Small intestine (tissue), 7 donors: ENCODE data around the gene RGS13. TPM values are rescaled to one million over a fixed set of nuclear protein-coding genes. Genes with fewer than 3 reads are reported as not detected.

Source experiments
- DNase-seq, 2 donors: peaks; one replicate each; pipeline versions ENCODE4 v3.0.0 to v3.0.0-alpha.2; 2013
- FAIRE-seq: peaks from 2 replicates; lab custom pipeline; 2012; peaks lifted over from hg19 to GRCh38; lab: Jason Lieb, UNC
- H3K27ac ChIP-seq, 3 donors: one replicate each; pipeline ENCODE4 v1.5.1; 2013; ENCODE audit warnings: low read length in 2 of 3, mild to moderate bottlenecking in 2 of 3, control low read depth in 1 of 3, inconsistent platforms in 1 of 3, low read depth in 1 of 3, moderate library complexity in 1 of 3
- H3K27me3 ChIP-seq, 3 donors: one replicate each; pipeline ENCODE4 v1.6.1; 2013; ENCODE audit warnings: low read length in 3 of 3, inconsistent platforms in 1 of 3; ENCODE audit not compliant: control insufficient read depth in 3 of 3, insufficient read depth in 3 of 3
- H3K36me3 ChIP-seq, 3 donors: one replicate each; pipeline ENCODE4 v1.6.1; 2013; ENCODE audit warnings: low read length in 3 of 3, inconsistent platforms in 1 of 3, low read depth in 1 of 3, mild to moderate bottlenecking in 1 of 3, moderate library complexity in 1 of 3; ENCODE audit not compliant: control insufficient read depth in 3 of 3, insufficient read depth in 2 of 3
- H3K4me1 ChIP-seq, 3 donors: one replicate each; pipeline ENCODE4 v1.6.1; 2013; ENCODE audit warnings: low read length in 2 of 3, inconsistent platforms in 1 of 3, low read depth in 1 of 3, mild to moderate bottlenecking in 1 of 3, moderate library complexity in 1 of 3; ENCODE audit not compliant: control insufficient read depth in 3 of 3, insufficient read depth in 2 of 3
- H3K4me3 ChIP-seq, 3 donors: one replicate each; pipeline ENCODE4 v1.5.1; 2013; ENCODE audit warnings: low read length in 3 of 3, control low read depth in 1 of 3, inconsistent platforms in 1 of 3, low read depth in 1 of 3, mild to moderate bottlenecking in 1 of 3, moderate library complexity in 1 of 3
- H3K9me3 ChIP-seq, 2 donors: one replicate each; pipeline ENCODE4 v1.6.1; 2013; ENCODE audit warnings: low read depth in 1 of 2, low read length in 1 of 2; ENCODE audit not compliant: control insufficient read depth in 2 of 2, insufficient read depth in 1 of 2
- WGBS, 3 donors: extraction: QIAGEN DNeasy Blood & Tissue Kit; methylation state at CpG; one replicate each; pipeline ENCODE4 v1.1.7; 2013; 5-methylcytosine and 5-hydroxymethylcytosine counted together
- polyA plus RNA-seq, 4 donors: library from polyadenylated mRNA; stranded (reverse) in 3 of 4; unstranded in 1 of 4; fragments of 200-250 nt in 3 of 4; fragments of 120-200 nt in 1 of 4; gene quantifications; one replicate each; pipeline versions ENCODE4 v1.2.1 to v1.2.3, GENCODE V29; 2013
- donor health status: healthy with polysubstance abuse.
- donor health status: control.
- donor health status: control.
- donor health status: Bipolar disorder and iron deficiency.
- donor health status: healthy.

The RGS13 gene
- polyA plus RNA-seq, 4 donors, result 3.8 to 14.6 (median 9.2) TPM

- Histone ChIP-seq H3K27ac (no peak overlapping the region), H3K27me3 (no peaks in the 10 kb centered on the region), H3K36me3 (no peaks in the 10 kb centered on the region), H3K4me1 (peaks cover 0 to 3% (median 0%) of the 10 kb centered on the region in 3 donors), H3K4me3 (no peak overlapping the region), H3K9me3 (no peaks in the 10 kb centered on the region)
- DNase-seq, result peak; percentile 26 to 45
- 41 to 57% (median 46%) methylated on average over 3 of the region's 3 CpGs for WGBS, 3 donors
- FAIRE-seq, result peak; percentile 98
Observed at GRCh38 chr1:192610112-192610889, 25.6 kb upstream of the RGS13 start.

GRCh38 chr1:192615055-192615454 lies 20.9 kb upstream of the RGS13 start:
- H3K9me3 ChIP-seq, result no peaks in the 10 kb centered on the region
- no peak overlapping the region for H3K4me3 ChIP-seq
- no peak overlapping the region for H3K27ac ChIP-seq
- DNase-seq (no peak), FAIRE-seq (no peak)
- H3K27me3 ChIP-seq, result no peaks in the 10 kb centered on the region
- H3K36me3 ChIP-seq, result no peaks in the 10 kb centered on the region
- peaks cover 0 to 3% (median 0%) of the 10 kb centered on the region in 3 donors for H3K4me1 ChIP-seq
- WGBS, 3 donors, result 90 to 100% (median 94%) methylated on average over 1 of the region's 1 CpG

DNA sequence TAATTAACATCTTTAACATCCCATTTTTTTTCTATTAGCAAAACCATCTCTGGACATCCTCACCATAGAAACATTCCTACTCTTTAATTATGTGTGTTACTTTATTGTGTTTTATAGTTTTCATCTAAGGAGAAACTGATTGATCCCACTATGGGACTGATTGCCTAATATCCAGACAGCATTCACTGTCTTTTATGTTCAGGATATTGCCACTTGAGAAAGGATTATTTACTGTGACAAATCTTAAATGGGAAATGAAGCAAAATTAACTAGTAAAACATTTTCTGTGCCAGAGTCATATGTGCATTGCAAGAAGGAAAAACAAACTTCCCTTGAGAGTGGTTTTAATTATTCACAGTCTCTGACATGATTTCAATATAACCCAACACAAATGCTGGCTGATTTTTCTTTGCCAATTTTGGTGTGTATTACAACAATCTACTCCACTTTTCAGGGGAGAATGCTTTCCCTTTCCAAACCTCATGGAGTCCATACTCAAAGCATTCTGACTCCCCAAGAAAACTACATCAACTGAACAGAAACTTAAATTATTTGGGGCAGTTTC lies 15.8 kb upstream of the RGS13 start:
- no peak overlapping the region for H3K4me3 ChIP-seq
- FAIRE-seq (no peak), DNase-seq (no peak)
- H3K36me3 ChIP-seq, result no peaks in the 10 kb centered on the region
- H3K27me3 ChIP-seq, result no peaks in the 10 kb centered on the region
- H3K4me1 ChIP-seq, result no peaks in the 10 kb centered on the region
- no peak overlapping the region for H3K27ac ChIP-seq
- H3K9me3 ChIP-seq, result no peaks in the 10 kb centered on the region

- 39 to 63% (median 51%) methylated on average over 3 of the region's 3 CpGs for WGBS, 3 donors
- Histone ChIP-seq H3K4me3 (no peak overlapping the region), H3K27ac (no peak overlapping the region), H3K4me1 (peaks cover 0 to 4% (median 0%) of the 10 kb centered on the region in 3 donors), H3K27me3 (no peaks in the 10 kb centered on the region), H3K36me3 (no peaks in the 10 kb centered on the region), H3K9me3 (no peaks in the 10 kb centered on the region)
- FAIRE-seq (no peak), DNase-seq (no peak)
Observed at GRCh38 chr1:192626366-192627179, 9.4 kb upstream of the RGS13 start.

DNA sequence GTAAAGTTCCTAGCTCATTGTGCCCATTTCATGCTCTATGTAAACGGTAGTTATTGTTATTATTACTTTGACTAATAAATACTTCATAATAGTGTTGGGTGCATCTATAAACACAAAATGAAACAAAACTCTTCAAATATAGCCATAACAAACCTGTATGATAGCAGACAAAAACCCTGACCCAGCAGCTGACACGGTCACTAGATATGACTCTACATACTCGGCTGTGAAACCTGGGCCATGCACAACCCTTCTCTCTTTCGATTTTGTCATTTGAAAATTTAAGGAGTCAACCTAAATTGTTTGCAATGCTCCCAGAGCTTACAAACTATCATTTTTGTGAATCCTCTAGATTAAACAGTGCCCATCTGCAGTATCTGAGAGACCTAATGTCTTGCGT lies 8.0 kb upstream of the RGS13 start:
- no peak for DNase-seq
- no peak overlapping the region for H3K27ac ChIP-seq
- no peaks in the 10 kb centered on the region for H3K36me3 ChIP-seq
- no peaks in the 10 kb centered on the region for H3K9me3 ChIP-seq
- no peaks in the 10 kb centered on the region for H3K27me3 ChIP-seq
- H3K4me1 ChIP-seq, result peaks cover 0 to 4% (median 0%) of the 10 kb centered on the region in 3 donors
- no peak overlapping the region for H3K4me3 ChIP-seq
- no peak for FAIRE-seq
- 91 to 95% (median 91%) methylated on average over 5 of the region's 5 CpGs for WGBS, 3 donors

- Histone ChIP-seq H3K27me3 (no peaks in the 10 kb centered on the region), H3K4me3 (no peak overlapping the region), H3K9me3 (no peaks in the 10 kb centered on the region), H3K27ac (no peak overlapping the region), H3K36me3 (no peaks in the 10 kb centered on the region), H3K4me1 (peaks cover 0 to 4% (median 0%) of the 10 kb centered on the region in 3 donors)
- WGBS, 3 donors, result 84 to 94% (median 86%) methylated on average over 1 of the region's 1 CpG
- no peak for FAIRE-seq
- no peak for DNase-seq
Observed at GRCh38 chr1:192628396-192629057, 7.4 kb upstream of the RGS13 start.

GRCh38 chr1:192629612-192630011 lies 6.3 kb upstream of the RGS13 start:
- no peaks in the 10 kb centered on the region for H3K9me3 ChIP-seq
- no peaks in the 10 kb centered on the region for H3K27me3 ChIP-seq
- FAIRE-seq (no peak), DNase-seq (no peak)
- no peaks in the 10 kb centered on the region for H3K36me3 ChIP-seq
- no peak overlapping the region for H3K27ac ChIP-seq
- H3K4me3 ChIP-seq, result no peak overlapping the region
- peaks cover 0 to 4% (median 0%) of the 10 kb centered on the region in 3 donors for H3K4me1 ChIP-seq
- 62 to 64% (median 62%) methylated on average over 3 of the region's 3 CpGs for WGBS, 3 donors
